H1 (cell line): ENCODE measurements around the gene SH2B2. TPM values are rescaled to one million over a fixed set of nuclear protein-coding genes. Genes with fewer than 3 reads are reported as not detected.

Experiments
- CEBPB ChIP-seq: IDR thresholded peaks from 2 replicates; pipeline ENCODE4 v1.6.1; 2012; ENCODE audit warnings: low read depth, low read length
- EP300 ChIP-seq, 2 experiments: IDR thresholded peaks; 1 replicate in 1 of 2; 2 replicates in 1 of 2; pipeline ENCODE4 v1.6.1; 2011 to 2012; ENCODE audit warnings: low read depth in 2 of 2, low read length in 2 of 2, mild to moderate bottlenecking in 2 of 2, borderline replicate concordance in 1 of 2, inconsistent platforms in 1 of 2, moderate library complexity in 1 of 2
- FOSL1 ChIP-seq: IDR thresholded peaks from 2 replicates; pipeline ENCODE4 v1.6.1; 2011; ENCODE audit warnings: mild to moderate bottlenecking, low read depth, low read length, moderate library complexity; ENCODE audit not compliant: insufficient read depth
- HDAC2 ChIP-seq, 2 experiments: fragments of 300-600 bp in 1 of 2; sonication (generic) in 1 of 2; IDR thresholded peaks; 2 replicates each; pipeline ENCODE4 v1.6.1; 2011 to 2012; ENCODE audit warnings: low read depth in 2 of 2, low read length in 2 of 2, mild to moderate bottlenecking in 2 of 2, moderate library complexity in 2 of 2, borderline replicate concordance in 1 of 2, inconsistent platforms in 1 of 2
- NANOG ChIP-seq: IDR thresholded peaks from 2 replicates; pipeline ENCODE4 v1.6.1; 2011; ENCODE audit warnings: low read length, low read depth, mild to moderate bottlenecking, inconsistent platforms; ENCODE audit not compliant: insufficient read depth, poor library complexity, severe bottlenecking
- POLR2AphosphoS5 ChIP-seq: IDR thresholded peaks from 2 replicates; pipeline ENCODE4 v1.6.1; 2011; ENCODE audit warnings: low read depth, low read length
- RBBP5 ChIP-seq: IDR thresholded peaks from 2 replicates; pipeline ENCODE4 v1.7.1; 2012; ENCODE audit warnings: low read depth, mild to moderate bottlenecking, inconsistent platforms, low read length, moderate library complexity, borderline replicate concordance
- polyA plus RNA-seq, 7 experiments: library from polyadenylated mRNA; depleted of rRNA in 3 of 7; stranded (reverse) in 5 of 7; unstranded in 2 of 7; fragments of >200 nt in 5 of 7; fragments of 200-250 nt in 2 of 7; gene quantifications; 1 replicate in 5 of 7; 2 replicates in 1 of 7; 4 replicates in 1 of 7; pipeline versions ENCODE4 v1.2.1 to v1.2.3, GENCODE V29; 2011 to 2013; ENCODE audit warnings: missing spikeins in 2 of 7, mixed read lengths in 2 of 7
- total RNA-seq: library from RNA; stranded (reverse); fragmentation: NEBNext Ultra II Directional; extraction: Animal tissue kit (Norgen Biotek cat#: 25700); gene quantifications from 2 replicates; pipeline ENCODE4 v1.2.1, GENCODE V29; 2021
- TF ChIP-seq, protein P1 (sequence below), 3 experiments: IDR thresholded peaks; 1 replicate in 2 of 3; 2 replicates in 1 of 3; pipeline versions ENCODE4 v1.5.1 to v1.6.1; 2011; ENCODE audit warnings: low read length in 3 of 3, mild to moderate bottlenecking in 3 of 3, inconsistent platforms in 2 of 3, low read depth in 1 of 3, moderate library complexity in 1 of 3; ENCODE audit not compliant: insufficient read depth in 1 of 3; ENCODE audit errors: control extremely low read depth in 1 of 3
- TF ChIP-seq, protein P2 (sequence below): IDR thresholded peaks from 2 replicates; pipeline ENCODE4 v1.6.1; 2012; ENCODE audit warnings: inconsistent platforms

SH2B2 gene
- total and polyA plus RNA-seq, 2 of the 8 experiments (the other 6 are each of a cell fraction or from before 2014, with no cell fraction given), result 11.5 to 18.7 TPM

GRCh38 chr7:102294589-102294988 lies 7.9 kb downstream of the SH2B2 start (continued):
- TF ChIP-seq, protein P1, sequence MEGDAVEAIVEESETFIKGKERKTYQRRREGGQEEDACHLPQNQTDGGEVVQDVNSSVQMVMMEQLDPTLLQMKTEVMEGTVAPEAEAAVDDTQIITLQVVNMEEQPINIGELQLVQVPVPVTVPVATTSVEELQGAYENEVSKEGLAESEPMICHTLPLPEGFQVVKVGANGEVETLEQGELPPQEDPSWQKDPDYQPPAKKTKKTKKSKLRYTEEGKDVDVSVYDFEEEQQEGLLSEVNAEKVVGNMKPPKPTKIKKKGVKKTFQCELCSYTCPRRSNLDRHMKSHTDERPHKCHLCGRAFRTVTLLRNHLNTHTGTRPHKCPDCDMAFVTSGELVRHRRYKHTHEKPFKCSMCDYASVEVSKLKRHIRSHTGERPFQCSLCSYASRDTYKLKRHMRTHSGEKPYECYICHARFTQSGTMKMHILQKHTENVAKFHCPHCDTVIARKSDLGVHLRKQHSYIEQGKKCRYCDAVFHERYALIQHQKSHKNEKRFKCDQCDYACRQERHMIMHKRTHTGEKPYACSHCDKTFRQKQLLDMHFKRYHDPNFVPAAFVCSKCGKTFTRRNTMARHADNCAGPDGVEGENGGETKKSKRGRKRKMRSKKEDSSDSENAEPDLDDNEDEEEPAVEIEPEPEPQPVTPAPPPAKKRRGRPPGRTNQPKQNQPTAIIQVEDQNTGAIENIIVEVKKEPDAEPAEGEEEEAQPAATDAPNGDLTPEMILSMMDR (IDR thresholded peaks at IDR 0.05; ENCODE audit: control extremely low read depth in 1 of 3, insufficient read depth in 1 of 3, low read depth in 1 of 3, low read length in 3 of 3), result no peak
- TF ChIP-seq FOSL1 (no peak), NANOG (no peak), POLR2AphosphoS5 (no peak), CEBPB (no peak), HDAC2 (IDR thresholded peaks at IDR 0.05; ENCODE audit: borderline replicate concordance in 1 of 2, low read depth in 2 of 2, low read length in 2 of 2) (no peak), RBBP5 (no peak), EP300 (IDR thresholded peaks at IDR 0.05; ENCODE audit: borderline replicate concordance in 1 of 2, low read depth in 2 of 2, low read length in 2 of 2) (no peak)
- TF ChIP-seq, protein P2, sequence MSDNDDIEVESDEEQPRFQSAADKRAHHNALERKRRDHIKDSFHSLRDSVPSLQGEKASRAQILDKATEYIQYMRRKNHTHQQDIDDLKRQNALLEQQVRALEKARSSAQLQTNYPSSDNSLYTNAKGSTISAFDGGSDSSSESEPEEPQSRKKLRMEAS, result no peak
